ENCODE results near the gene MAP7D2. TPM values are rescaled to one million over a fixed set of nuclear protein-coding genes. Genes with fewer than 3 reads are reported as not detected.

Gene MAP7D2
- total and polyA plus RNA-seq, 9 of the 15 experiments (the other 6 are each of a cell fraction or from before 2014, with no cell fraction given) = 0.01 to 0.04 (median 0.03) TPM; not detected in 4

GRCh38 chrX:20141281-20142220, 24.8 kb upstream of the MAP7D2 start, which contains the start of gene EIF1AX (continued):
- TF ChIP-seq ZNF395 (CRISPR knock-in tag; IDR thresholded peaks at IDR 0.05) = no peak
- no peak for TF ChIP-seq ZSCAN29 (IDR thresholded peaks at IDR 0.05)
- no peak for TF ChIP-seq ZBTB49 (CRISPR knock-in tag; IDR thresholded peaks at IDR 0.05; ENCODE audit: borderline replicate concordance)
- TF ChIP-seq USF2 (CRISPR knock-in tag; IDR thresholded peaks at IDR 0.05) = no peak
- no peak for TF ChIP-seq NR3C1 (CRISPR knock-in tag; IDR thresholded peaks at IDR 0.05)
- TF ChIP-seq SRSF7 (optimal IDR thresholded peaks at IDR 0.05; ENCODE audit: low read depth, low read length) = no peak
- no peak for TF ChIP-seq CHD2 (IDR thresholded peaks at IDR 0.05; ENCODE audit: low read depth, low read length)
- peak; percentile 67 to 73; a peak in 3 of 4 replicates for TF ChIP-seq MNT (conservative IDR thresholded peaks at IDR 0.05)
- no peak for TF ChIP-seq ZNF695 (CRISPR knock-in tag; IDR thresholded peaks at IDR 0.05)
- TF ChIP-seq ZNF212 (CRISPR knock-in tag; IDR thresholded peaks at IDR 0.05) = no peak
- TF ChIP-seq MEIS2 (IDR thresholded peaks at IDR 0.05; ENCODE audit: partially characterized antibody) = peak; percentile 60
- TF ChIP-seq BACH1 (tag; IDR thresholded peaks at IDR 0.05) = no peak
- no peak for TF ChIP-seq TCF15 (CRISPR knock-in tag; IDR thresholded peaks at IDR 0.05)
- TF ChIP-seq MBD2 (IDR thresholded peaks at IDR 0.05; ENCODE audit: borderline replicate concordance, low read depth) = no peak
- no peak for TF ChIP-seq FOXJ3 (CRISPR knock-in tag; IDR thresholded peaks at IDR 0.05)
- 0 out of 2 replicates have a peak, but pooled peaks have one; percentile 18 for TF ChIP-seq PKNOX1 (IDR thresholded peaks at IDR 0.05)
- no peak for TF ChIP-seq ZNF586 (CRISPR knock-in tag; conservative IDR thresholded peaks at IDR 0.05)
- TF ChIP-seq PCBP1 (IDR thresholded peaks at IDR 0.05; ENCODE audit: low read depth, low read length, poor library complexity, severe bottlenecking) = no peak
- TF ChIP-seq SRSF1 (IDR thresholded peaks at IDR 0.05; ENCODE audit: low read depth, low read length) = no peak
- TF ChIP-seq CBFA2T2 (conservative IDR thresholded peaks at IDR 0.05) = no peak
